Lower lobe of right lung (tissue), 2 donors: ENCODE results near the gene KIF14. TPM values are rescaled to one million over a fixed set of nuclear protein-coding genes. Genes with fewer than 3 reads are reported as not detected.
A peak's percentile ranks its signal among the peaks of the same experiment; 100 is the strongest.

Source experiments
- ATAC-seq, 2 donors: fragments of 200-7000 bp; cut with Tn5 transposase; one replicate each; pipeline ENCODE4 v1.9.1; 2020 to 2022; ENCODE audit warnings: mild to moderate bottlenecking in 2 of 2, moderate library complexity in 2 of 2
- DNase-seq: peaks from one replicate; pipeline ENCODE4 v3.0.0-alpha.2; 2020
- H3K27ac ChIP-seq: fragments of 200-600 bp; one replicate; pipeline ENCODE4 v1.8.0; 2022
- H3K27me3 ChIP-seq: fragments of 200-600 bp; one replicate; pipeline ENCODE4 v1.8.0; 2022; ENCODE audit warnings: low read depth
- H3K36me3 ChIP-seq: fragments of 200-600 bp; one replicate; pipeline ENCODE4 v1.8.0; 2022; ENCODE audit warnings: mild to moderate bottlenecking
- H3K4me1 ChIP-seq: fragments of 200-600 bp; one replicate; pipeline ENCODE4 v1.8.0; 2022
- H3K4me3 ChIP-seq: fragments of 200-600 bp; one replicate; pipeline ENCODE4 v1.8.0; 2022; ENCODE audit warnings: mild to moderate bottlenecking
- H3K9me3 ChIP-seq: fragments of 200-600 bp; one replicate; pipeline ENCODE4 v1.8.0; 2022
- CTCF ChIP-seq: fragments of 200-600 bp; IDR thresholded peaks from one replicate; pipeline ENCODE4 v1.8.0; 2022; ENCODE audit warnings: antibody characterized with exemption, mild to moderate bottlenecking
- intact Hi-C: fragments of 100-400 bp; cut with DNase I; formaldehyde crosslinking; loops from one replicate; pipeline ENCODE4 v1.11.0; 2022
- long read RNA-seq: library from polyadenylated mRNA; unstranded; transcript quantifications from one replicate; pipeline ENCODE4 v2.0.0, GENCODE V29; 2021
- total RNA-seq: library from RNA; stranded (reverse); fragmentation: NEBNext Ultra II Directional; extraction: Animal tissue kit (Norgen Biotek cat#: 25700); gene quantifications from one replicate; pipeline ENCODE4 v1.2.1, GENCODE V29; 2021
- donor health status: DM: no; HTN: yes; CAD: no; lungs with severe emphysema.

The KIF14 gene, protein sequence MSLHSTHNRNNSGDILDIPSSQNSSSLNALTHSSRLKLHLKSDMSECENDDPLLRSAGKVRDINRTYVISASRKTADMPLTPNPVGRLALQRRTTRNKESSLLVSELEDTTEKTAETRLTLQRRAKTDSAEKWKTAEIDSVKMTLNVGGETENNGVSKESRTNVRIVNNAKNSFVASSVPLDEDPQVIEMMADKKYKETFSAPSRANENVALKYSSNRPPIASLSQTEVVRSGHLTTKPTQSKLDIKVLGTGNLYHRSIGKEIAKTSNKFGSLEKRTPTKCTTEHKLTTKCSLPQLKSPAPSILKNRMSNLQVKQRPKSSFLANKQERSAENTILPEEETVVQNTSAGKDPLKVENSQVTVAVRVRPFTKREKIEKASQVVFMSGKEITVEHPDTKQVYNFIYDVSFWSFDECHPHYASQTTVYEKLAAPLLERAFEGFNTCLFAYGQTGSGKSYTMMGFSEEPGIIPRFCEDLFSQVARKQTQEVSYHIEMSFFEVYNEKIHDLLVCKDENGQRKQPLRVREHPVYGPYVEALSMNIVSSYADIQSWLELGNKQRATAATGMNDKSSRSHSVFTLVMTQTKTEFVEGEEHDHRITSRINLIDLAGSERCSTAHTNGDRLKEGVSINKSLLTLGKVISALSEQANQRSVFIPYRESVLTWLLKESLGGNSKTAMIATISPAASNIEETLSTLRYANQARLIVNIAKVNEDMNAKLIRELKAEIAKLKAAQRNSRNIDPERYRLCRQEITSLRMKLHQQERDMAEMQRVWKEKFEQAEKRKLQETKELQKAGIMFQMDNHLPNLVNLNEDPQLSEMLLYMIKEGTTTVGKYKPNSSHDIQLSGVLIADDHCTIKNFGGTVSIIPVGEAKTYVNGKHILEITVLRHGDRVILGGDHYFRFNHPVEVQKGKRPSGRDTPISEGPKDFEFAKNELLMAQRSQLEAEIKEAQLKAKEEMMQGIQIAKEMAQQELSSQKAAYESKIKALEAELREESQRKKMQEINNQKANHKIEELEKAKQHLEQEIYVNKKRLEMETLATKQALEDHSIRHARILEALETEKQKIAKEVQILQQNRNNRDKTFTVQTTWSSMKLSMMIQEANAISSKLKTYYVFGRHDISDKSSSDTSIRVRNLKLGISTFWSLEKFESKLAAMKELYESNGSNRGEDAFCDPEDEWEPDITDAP (N-terminal part only)
- total RNA-seq, result 0.44 TPM
- long read RNA-seq, result 0 reads

- no peaks in the 10 kb centered on the region for H3K27me3 ChIP-seq
- peak within 1 kb of the TSS; percentile 66 for H3K4me3 ChIP-seq
- peaks cover 18% of the 10 kb centered on the region for H3K4me1 ChIP-seq
- intact Hi-C loops, result loop anchor here (10.0 kb wide), 1 partner anchor 184 kb away; no protein-coding TSS in a partner anchor
- ATAC-seq (peak; percentile 99 to 100), DNase-seq (peak; percentile 97)
- H3K36me3 ChIP-seq, result no peaks in the 10 kb centered on the region
- TF ChIP-seq CTCF, result no peak
- peak within 1 kb of the TSS; percentile 74 for H3K27ac ChIP-seq
- no peaks in the 10 kb centered on the region for H3K9me3 ChIP-seq
Measured at GRCh38 chr1:200620273-200621131, at the start of gene KIF14. KIF14 (minus strand) TSS chr1:200620751; CDS start chr1:200618723, 2,028 bp downstream.

GRCh38 chr1:200669314-200670241, 49.0 kb upstream of the KIF14 start, which contains the start of gene DDX59:
DDX59 (minus strand) TSS chr1:200669907; CDS start chr1:200666740, 3,167 bp downstream.
- Histone ChIP-seq H3K27me3 (no peaks in the 10 kb centered on the region), H3K36me3 (peaks cover 6% of the 10 kb centered on the region), H3K27ac (peak within 1 kb of the TSS; percentile 99), H3K4me1 (peaks cover 17% of the 10 kb centered on the region), H3K9me3 (no peaks in the 10 kb centered on the region), H3K4me3 (peak within 1 kb of the TSS; percentile 72)
- DNase-seq (peak; percentile 98), ATAC-seq (peak; percentile 97 to 99)
- no peak for TF ChIP-seq CTCF
- intact Hi-C loops, result no loop called here

GRCh38 chr1:200668514-200669313, 48.2 kb upstream of the KIF14 start:
- ATAC-seq (no peak), DNase-seq (no peak)
- intact Hi-C loops, result no loop called here
- Histone ChIP-seq H3K4me3 (peak overlapping the region; percentile 72), H3K27ac (peak overlapping the region; percentile 99), H3K36me3 (peaks cover 12% of the 10 kb centered on the region), H3K4me1 (peaks cover 17% of the 10 kb centered on the region), H3K27me3 (no peaks in the 10 kb centered on the region), H3K9me3 (no peaks in the 10 kb centered on the region)
- TF ChIP-seq CTCF, result no peak

GRCh38 chr1:200666309-200666708, 45.8 kb upstream of the KIF14 start:
- Histone ChIP-seq H3K4me3 (no peak overlapping the region), H3K27me3 (no peaks in the 10 kb centered on the region), H3K4me1 (peaks cover 17% of the 10 kb centered on the region), H3K27ac (no peak overlapping the region), H3K9me3 (no peaks in the 10 kb centered on the region), H3K36me3 (peaks cover 34% of the 10 kb centered on the region)
- ATAC-seq, result no peak
- no peak for TF ChIP-seq CTCF
- DNase-seq, result no peak
- intact Hi-C loops, result no loop called here
